Activated CD8-positive, alpha-beta memory T cell treated with anti-CD3 and anti-CD28 coated beads, Interleukin-2, amount 50 U/mL, for 1 hour (primary cell): ENCODE results near the gene RITA1.

ENCODE experiments used
- DNase-seq: peaks from one replicate; pipeline ENCODE4 v3.0.0-alpha.2; 2020; ENCODE audit errors: extremely low read depth

Gene RITA1

DNA sequence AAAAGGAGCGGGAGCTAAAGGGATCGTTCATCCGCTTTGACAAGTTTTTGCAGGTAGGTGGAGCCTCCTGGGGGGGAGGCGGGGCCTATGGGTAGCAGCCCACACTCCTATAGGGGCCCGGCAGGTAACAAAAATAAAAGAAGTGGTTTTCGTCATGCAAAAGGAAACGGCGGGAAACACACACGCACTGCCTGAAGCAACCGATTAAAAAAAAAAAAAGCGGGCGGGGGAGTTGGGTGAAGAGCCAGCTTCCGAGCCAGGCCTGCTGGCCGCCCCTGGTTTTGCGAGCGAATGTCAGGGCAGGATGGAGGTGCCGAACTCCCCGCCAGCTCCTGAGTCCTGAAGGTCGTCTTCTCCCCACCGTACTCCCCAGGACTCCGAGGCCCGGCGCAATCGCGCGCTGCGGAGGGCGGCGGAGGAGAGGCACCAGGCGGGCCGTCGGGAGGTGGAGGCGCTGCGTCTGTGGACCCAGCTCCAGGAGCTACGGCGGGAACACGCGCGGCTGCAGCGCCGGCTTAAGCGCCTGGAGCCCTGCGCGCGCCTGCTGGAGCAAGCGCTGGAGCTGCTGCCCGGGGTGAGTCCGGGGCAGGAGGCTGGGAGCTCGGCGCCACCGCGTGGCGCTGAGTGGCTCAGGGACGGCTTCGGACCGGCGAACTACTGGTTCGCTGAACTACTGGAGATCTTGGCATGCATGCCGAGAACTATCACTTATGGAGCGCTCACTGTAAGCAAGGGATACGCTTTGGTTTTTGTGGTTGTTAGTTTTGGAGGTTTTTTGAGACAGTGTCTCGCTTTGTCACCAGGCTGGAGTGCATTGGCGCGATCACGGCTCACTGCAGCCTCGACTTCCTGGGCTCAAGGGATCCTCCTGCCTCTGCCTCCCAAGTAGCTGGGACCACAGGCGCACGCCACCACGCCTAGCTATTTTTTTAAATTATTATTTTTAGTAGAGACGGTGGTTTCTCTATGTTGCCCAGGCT lies 32.4 kb upstream of the RITA1 start:
- peak; percentile 24 for DNase-seq

DNA sequence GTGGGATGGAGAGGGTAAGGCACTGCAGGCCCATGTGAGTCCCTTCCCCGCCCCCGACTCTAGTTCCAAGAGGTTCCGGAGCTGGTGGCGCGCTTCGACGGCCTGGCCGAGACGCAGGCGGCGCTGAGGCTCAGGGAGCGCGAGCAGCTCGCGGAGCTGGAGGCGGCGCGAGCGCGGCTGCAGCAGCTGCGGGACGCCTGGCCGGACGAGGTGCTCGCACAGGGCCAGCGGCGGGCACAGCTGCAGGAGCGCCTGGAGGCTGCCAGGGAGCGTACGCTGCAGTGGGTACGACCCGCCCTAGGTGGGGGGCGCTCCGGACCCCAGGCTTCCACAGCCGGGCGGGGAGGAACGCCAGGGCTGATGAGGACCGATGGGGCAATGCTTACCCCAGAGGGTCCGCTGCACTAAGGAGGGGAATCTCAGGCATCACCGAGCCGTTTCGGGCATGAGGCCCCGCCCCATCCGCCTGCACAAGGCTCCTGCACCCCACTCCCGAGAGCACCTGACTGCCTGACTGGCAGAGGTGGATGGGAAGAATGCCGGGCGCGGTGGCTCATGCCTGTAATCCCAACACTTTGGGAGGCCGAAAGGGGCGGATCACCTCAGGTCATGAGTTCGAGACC lies 31.1 kb upstream of the RITA1 start:
- DNase-seq: no peak

DNA sequence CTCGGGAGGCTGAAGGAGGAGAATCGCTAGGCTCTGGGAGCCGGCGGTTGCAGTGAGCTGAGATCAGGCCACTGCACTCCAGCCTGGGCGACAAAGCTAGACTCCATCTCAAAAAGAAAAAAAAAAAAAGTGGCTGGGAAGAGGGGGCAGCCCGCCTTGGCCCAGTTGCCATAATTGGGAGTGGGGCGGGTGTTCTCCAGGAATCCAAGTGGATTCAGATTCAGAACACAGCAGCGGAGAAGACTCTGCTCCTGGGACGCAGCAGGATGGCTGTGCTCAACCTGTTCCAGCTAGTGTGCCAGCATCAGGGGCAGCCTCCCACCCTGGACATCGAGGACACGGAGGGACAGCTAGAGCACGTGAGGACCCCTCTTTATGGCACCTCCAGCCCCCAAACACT lies 30.5 kb upstream of the RITA1 start:
- DNase-seq: no peak

DNA sequence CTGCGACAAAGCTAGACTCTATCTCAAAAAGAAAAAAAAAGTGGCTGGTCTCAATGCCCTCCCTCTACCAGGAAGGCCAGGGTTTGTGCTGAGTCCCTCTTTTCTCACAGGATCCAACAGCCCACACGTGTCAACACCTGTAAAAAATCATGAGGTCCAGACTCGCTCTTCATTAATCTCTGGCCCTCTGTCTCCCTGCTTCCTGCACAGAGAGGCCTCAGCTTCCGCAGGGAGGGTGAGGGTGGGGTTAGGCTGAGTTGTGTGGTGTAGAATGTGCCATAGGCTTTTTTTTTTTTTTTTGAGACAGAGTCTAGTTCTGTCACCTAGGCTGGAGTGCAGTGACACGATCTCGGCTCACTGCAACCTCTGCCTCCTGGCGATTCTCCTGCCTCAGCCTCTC lies 29.9 kb upstream of the RITA1 start:
- DNase-seq: no peak

DNA sequence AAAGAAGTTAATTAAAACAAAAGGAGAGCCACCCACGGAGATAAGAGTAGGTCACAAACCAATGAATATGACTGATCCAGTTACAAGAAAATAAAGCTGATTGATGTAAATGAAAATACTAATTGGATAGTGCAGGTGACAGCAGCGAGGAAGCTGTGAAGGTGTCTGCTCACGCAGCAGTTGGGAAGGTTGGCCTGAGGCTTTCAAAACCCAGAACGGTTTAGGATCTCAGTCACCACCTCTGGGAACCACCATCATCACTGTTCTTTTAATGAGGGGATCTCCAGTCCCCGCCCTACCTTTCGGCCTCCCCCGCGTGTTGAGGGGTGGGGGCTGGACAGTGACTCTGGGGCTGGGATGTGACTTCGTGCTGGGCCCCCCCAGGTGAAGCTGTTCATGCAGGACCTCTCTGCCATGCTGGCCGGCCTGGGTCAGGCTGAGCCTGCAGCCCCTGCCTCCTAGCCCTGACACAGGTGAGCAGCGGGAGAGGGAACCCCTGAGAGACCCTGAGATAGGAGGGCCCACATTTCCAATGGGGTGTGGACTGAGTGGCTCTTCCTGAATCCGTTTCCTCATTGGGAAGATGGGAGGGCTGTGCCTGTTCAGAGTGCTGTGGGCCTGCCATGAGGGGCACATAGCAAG lies 28.2 kb upstream of the RITA1 start:
- no peak for DNase-seq

DNA sequence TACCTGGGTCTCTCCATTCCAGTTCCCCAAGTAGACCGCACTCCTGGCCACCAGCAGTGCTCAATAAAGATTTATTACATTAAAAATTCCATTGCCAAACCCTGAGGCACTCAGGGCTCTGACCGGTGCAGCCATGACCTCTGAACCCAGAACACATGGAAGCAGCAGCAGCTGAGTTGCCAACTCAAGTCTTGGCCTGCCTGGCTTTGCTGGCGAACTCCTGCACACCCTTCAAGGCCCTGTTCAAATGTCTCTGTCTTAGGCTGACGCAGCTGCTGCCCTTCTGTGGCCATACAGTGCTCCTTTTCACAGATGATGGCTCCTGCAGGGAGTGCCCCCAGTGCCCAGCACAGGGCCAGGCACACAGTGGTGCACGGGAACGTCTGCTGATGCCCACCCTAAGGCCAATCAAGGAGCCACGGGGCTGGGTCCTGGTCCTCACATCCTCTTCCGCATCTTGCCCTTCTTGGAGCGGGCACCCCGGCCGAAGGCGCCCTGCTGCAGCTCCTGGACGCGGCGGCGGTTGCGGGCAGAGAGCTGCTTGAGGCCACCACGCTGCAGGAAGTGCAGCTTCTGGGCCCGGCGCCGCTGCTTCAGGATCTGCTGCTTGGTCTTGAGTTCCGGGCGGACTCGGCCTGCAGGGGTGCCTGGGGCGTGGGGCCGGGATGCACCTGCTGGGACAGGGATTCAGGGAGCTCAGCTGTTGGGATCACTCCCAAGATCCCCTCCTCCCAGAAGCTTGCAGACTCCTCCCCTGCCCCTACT lies 26.9 kb upstream of the RITA1 start:
- DNase-seq: no peak

DNA sequence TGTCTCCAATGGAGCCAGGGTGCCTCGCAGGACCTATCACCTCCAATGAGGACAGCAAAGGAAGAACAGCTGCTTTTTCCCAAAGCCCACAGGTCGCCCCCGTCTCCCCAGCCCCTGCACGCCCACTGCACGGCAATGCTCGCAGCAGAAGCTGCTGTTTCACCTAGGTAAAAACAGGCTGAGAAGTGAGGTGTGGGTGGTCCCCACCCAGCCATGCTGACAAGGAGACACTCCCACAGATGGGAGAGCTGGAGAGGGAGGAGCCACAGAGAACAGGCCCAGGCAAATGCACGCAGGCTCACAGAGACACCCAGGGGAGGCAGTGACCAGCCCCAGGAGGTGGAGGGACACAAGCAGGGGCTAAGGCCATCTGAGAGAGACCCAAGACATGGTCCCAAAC lies 25.6 kb upstream of the RITA1 start:
- DNase-seq: no peak

DNA sequence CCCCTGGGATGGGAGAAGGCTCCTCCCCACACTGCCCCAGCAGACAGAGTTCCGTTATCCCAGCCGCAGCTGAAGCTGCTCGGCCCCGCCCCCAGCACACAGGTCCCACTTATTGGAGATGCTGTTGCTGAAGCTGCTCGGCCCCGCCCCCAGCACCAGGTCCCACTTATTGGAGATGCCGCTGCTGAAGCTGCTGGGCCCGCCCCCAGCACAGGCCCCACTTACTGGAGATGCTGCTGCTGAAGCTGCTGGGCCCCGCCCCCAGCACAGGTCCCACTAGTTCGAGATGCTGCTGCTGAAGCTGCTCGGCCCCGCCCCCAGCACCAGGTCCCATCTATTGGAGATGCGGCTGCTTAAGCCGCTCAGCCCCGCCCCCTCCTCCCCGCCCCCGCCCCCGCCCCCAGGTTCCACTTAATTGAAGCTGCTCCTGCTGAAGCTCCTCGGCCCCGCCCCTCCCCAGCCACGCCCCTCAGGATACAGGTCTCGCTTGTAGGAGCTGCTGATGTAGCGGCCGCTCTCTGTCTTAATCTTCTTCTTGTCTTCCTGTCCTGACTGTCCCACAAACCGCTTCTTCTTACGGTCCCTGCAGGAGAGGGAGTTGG lies 24.0 kb upstream of the RITA1 start:
- no peak for DNase-seq

DNA sequence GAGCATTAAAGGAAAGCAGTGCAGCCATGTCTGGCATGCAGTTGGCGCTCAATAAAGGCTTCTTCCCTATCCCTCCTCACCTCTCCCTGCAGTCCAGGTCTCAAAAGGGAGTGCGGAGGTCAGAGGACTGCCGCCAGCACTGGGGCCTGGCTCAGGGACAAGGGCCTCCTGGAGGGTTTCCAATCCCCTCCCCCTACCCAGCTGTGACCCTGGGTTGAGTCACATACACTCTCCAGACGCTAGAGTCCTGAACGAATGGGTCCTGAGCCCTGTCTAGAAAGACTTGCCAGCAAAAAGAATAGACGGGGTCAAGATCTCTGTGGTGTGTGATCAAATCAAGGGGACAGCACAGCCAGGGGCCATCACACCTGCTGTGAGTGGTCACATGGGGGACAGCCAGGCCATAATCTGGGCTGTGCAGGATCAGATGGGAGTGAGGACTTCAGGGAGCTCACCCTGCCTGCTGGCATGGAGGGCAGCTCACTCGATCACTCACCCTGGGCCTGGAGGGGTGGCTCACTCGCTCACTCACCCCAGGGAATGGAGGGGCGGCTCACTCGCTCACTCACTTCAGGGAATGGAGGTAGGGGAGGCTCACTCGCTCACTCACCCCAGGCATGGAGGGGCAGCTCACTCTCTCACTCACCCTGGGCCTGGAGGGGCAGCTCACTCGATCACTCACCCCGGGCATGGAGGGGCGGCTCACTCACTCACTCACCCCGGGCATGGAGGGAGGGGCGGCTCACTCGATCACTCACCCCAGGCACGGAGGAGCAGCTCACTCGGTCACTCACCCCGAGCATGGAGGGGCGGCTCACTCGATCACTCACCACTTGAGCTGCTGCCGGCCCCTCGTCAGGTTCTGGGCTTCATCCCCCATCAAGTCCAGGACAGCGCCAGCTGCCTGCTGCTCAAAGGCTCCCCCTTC lies 23.2 kb upstream of the RITA1 start:
- DNase-seq: no peak

DNA sequence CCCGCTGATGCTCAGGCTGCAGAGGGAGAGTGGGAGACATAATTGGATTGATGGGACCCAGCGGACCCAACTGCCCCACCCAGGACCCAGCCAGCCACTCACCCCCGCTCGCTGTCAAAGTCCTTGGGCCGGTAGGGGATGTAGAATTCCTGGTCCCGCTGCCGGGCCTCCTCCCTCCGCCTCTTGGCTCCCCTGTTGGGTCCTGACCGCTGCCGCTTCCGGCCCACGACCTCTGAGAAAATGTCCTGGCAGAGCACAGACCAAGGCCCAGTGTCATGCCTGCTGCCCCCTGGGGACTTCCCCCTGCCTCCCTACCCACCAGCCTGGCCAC lies 22.5 kb upstream of the RITA1 start:
- DNase-seq: no peak

DNA sequence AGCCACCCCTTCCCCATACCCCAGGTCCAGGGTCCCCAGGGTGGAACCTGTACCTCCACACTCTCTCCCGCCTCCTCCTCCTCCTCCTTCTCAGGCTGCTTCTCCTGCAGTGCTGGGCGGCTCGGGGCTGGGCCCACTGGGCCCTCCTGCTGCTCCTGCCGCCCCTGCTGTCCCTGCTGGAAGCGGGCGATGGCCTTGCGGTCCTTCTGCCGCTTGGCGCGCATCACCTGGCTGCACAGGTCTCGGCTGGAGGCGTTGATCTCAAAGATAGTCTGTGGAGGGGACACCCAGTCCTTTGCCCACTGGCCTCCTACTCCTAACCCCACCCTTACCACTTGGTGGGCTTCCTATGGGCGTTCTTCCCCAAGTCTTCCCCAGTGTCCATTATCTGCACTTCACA lies 21.5 kb upstream of the RITA1 start:
- DNase-seq: no peak

DNA sequence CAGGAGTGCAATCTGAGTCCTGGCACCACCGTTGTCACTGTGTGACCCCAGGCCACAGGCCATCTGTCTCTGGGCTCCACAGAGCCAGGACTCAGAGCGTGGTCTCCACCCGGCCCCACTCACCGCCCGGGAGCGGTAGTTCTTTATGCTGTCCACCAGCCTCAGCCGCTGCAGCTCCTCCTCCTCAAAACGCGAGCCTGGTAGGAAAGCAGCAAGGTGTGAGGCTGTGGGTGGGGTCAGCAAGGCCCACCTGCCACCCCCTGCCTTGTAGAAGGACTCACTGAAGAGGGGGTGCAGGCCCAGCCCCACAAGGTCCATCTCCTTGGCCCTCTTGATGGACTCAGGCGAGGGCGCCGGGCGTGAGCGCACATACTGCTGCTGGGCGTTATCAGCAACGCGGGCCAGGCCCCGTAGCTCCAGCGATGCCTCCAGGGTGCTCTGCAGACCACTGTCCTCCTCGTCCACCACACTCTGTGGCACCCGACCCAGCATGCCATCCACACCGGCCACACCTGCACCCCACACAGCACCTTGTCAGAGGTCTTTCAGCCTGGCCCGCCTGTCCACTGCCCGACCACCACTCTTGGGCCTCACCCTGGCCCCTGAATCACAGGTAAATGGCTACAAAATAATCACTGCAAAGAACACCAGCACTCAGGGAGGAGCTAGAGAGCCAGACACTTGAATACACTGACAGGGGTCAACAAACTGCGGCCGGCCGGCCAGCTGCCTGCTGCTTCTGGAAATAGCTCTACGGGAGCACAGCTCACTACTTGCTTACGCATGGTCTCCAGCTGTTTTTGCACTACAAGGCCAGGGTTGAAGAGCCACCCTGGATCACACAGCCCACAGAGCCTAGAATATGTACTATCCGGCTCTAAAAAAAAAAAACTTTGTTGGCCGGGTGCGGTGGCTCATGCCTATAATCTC lies 19.7 kb upstream of the RITA1 start:
- no peak for DNase-seq

DNA sequence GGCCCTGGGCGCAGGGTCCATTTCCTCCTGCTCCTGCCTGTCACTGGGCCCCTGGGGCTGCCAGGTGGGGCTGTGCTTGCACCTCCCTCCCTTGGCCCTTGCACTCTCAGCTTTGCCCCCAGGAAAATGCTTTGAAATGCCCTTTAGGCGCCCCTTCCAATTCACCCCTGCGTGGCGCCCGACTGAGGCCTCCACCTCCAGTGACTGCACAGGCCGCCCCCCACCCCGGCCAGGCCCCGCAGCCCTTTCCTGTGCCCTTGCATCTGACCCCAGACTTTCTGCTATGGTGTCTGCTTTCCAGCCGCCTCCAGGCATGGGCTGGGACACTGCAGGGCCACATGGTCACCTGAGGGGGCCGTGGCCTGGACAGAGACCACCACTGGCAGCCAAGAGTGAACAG lies 17.7 kb upstream of the RITA1 start:
- DNase-seq: no peak

DNA sequence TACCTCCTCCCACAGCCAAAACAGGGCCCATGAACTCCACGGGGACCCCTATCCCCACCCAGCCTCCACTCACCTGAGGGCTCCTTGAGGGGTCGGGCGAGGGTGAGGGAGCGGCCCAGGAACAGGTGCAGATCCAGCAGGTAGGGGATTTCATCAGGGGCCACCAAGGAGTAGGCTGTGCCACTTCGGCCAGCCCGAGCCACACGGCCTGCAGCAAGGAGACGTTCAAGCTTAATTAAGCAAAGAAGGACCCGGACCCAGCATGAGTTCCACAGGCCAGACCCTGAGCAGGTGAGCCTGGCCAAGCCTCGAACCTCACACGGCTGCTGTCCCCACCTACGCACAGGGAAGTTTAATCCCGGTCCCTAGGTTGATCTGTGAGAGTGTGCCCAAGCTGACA lies 15.8 kb upstream of the RITA1 start:
- no peak for DNase-seq

DNA sequence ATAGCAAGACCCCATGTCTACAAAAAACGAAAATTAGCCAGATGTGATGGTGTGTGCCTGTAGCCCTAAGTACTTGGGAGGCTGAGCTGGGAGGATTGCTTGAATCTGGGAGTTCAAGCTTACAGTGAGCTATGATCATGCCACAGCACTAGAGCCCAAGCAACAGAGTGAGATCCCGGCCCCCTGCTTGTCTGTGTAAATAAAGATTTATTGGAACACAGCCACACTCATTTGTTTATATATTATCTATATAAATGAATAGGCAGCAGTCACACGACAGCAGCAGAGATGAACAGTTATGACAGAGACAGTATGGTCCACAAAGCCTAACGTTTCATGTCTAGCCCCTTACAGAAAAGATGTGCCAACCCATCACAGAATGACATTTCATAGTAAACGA lies 15.1 kb upstream of the RITA1 start:
- no peak for DNase-seq

DNA sequence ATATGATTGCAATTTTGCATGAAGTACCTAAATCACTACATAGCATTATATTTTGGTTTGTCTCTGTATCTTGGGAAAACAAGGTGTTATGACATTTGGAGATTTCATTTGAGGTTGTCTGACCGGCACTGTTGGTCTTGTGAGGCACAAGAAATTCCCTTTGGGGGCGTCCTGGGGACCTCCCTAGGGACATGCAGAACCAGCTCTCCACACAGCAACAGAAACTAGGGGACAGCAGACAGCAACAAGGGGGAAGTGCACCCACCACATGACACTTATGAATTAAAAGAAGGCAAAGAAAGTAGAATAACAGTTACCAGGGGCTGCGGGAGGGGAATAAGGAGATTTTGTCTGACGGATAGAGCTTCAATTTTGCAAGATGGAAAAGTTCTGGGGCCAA lies 14.6 kb upstream of the RITA1 start:
- no peak for DNase-seq

DNA sequence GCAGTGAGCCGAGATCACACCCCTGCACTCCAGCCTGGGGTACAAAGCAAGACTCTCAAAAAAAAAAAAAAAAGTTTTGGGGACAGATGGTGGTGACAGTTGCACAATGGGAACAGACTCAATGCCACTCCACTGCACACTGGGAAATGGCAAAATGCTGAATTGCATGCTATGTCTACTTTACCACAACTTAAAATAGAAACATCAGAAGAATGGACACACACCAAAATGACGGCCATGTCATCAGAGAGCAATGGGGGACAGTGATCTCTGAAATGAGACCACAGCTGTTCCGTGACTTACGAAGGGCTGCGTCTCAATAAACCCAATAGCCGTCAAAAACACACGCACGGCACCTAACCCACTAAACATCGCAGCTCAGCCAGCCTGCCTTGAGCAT lies 14.0 kb upstream of the RITA1 start:
- no peak for DNase-seq

DNA sequence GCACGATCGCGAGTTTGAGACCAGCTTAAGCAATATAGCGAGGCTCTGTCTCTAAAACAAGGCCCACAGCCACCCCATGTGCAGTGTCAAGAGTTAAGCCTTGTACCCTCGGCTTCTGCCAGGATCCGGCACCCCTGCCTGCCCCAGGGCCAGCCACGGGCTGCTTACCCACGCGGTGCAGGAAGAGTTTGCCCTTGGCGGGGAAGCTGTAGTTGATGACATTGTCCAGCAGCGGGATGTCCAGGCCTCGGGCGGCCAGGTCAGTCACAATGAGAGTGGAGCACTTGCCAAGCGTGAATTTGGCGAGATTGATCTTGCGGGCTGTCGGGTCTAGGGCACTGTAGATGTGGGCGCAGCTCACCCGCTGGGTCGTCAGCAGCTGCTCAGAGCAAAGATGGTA lies 13.3 kb upstream of the RITA1 start:
- DNase-seq: no peak

DNA sequence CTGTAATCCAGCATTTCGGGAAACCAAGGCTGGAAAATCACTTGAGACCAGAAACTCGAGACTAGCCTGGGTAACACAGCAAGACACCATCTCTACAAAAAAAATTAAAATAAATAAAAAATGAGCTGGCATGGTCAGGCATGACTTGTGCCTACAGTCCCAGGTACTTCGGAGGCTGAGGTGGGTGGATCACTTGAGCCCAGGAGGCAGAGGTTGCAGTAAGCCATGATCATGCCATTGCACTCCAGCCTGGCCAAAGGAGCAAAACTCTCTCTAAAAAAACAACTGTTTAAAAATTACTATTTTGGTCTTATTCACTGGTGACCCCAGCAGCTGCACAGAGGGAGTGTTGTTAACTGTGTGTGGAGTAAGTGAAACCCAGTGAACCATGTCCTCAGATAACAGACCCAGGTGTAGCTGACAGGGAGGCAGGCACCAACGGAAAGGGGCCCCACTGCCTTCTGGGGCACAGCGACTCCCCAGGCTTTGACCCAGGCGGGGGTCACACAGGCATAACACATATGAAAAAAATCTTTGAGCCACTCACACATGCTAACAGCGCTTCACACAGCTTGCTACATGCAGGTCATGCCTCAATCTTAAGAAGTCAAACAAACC lies 12.3 kb upstream of the RITA1 start:
- no peak for DNase-seq
